ENCODE data around the gene TRMT10C. TPM values are rescaled to one million over a fixed set of nuclear protein-coding genes. Genes with fewer than 3 reads are reported as not detected.

TRMT10C gene
- total and polyA plus RNA-seq, 2 experiments from 2014 or later = 37.9 to 42.0 TPM

DNA sequence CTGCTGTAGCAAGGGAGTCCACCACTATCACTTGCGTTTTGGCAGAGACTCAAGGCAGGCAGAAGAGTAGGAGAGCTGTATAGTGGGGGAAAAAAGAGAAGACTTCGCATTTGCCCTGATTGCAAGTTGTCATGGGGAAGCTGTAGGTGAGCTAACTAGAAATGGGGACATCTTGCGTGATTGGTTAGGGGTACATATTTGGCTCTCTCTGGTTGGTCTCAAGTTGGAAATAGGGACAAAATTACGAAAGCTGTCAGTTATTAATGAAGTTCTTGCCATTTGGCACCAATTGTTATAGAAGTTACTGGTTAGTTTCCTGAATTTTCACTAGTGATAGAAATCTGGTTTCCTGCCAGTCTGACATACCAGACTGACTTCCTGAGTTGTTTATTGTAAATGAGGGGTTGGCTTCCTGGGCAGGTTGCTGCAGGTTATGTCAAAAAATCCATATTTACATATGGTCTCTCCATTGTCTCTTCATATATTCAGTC is 40.4 kb upstream of the TRMT10C start:
- H3K9me2 ChIP-seq (replicated peaks; ENCODE audit: insufficient read depth) = no peaks in the 10 kb centered on the region
- H3K9me3 ChIP-seq (ENCODE audit: low read depth) = no peaks in the 10 kb centered on the region
- no peak overlapping the region for H2AFZ ChIP-seq
- no peak overlapping the region for H3K27ac ChIP-seq
- H3K4me3 ChIP-seq = no peak overlapping the region
- 88% methylated on average over 4 of the region's 4 CpGs for whole genome bisulfite sequencing (ENCODE audit: low lambda C conversion rate, missing lambda C conversion rate)
- TF ChIP-seq, protein P1, sequence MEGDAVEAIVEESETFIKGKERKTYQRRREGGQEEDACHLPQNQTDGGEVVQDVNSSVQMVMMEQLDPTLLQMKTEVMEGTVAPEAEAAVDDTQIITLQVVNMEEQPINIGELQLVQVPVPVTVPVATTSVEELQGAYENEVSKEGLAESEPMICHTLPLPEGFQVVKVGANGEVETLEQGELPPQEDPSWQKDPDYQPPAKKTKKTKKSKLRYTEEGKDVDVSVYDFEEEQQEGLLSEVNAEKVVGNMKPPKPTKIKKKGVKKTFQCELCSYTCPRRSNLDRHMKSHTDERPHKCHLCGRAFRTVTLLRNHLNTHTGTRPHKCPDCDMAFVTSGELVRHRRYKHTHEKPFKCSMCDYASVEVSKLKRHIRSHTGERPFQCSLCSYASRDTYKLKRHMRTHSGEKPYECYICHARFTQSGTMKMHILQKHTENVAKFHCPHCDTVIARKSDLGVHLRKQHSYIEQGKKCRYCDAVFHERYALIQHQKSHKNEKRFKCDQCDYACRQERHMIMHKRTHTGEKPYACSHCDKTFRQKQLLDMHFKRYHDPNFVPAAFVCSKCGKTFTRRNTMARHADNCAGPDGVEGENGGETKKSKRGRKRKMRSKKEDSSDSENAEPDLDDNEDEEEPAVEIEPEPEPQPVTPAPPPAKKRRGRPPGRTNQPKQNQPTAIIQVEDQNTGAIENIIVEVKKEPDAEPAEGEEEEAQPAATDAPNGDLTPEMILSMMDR (IDR thresholded peaks at IDR 0.05; ENCODE audit: poor library complexity) = no peak
- no peak for TF ChIP-seq EZH2phosphoT487 (IDR thresholded peaks at IDR 0.05; ENCODE audit: low read depth, severe bottlenecking, unreplicated experiment)
- no peaks in the 10 kb centered on the region for H3K36me3 ChIP-seq (replicated peaks; ENCODE audit: insufficient read depth, low read depth)
- H3K27me3 ChIP-seq = no peaks in the 10 kb centered on the region
- peaks cover 6% of the 10 kb centered on the region for H3K4me1 ChIP-seq (ENCODE audit: insufficient read depth)
- no peak overlapping the region for H3K4me2 ChIP-seq
- H4K20me1 ChIP-seq (ENCODE audit: insufficient read depth, poor library complexity, severe bottlenecking) = no peaks in the 10 kb centered on the region
- no peaks in the 10 kb centered on the region for H3K79me2 ChIP-seq
- no peak for DNase-seq (ENCODE audit: low spot score)

DNA sequence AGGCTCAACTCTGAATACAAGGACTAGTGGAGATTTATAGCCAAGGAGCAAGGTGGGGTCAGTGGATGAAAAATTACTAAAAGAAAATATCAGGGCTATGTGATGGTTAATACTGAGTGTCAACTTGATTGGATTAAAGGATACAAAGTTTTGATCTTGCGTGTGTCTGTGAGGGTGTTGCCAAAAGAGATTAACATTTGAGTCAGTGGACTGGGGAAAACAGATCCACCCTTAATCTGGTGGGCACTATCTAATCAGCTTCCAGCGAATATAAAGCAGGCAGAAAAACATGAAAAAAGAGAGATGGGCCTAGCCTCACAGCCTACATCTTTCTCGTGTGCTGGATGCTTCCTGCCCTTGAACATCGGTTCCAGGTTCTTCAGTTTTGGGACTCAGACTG is 34.2 kb upstream of the TRMT10C start:
- Histone ChIP-seq H3K4me1 (ENCODE audit: insufficient read depth) (peaks cover 9% of the 10 kb centered on the region), H3K4me3 (no peak overlapping the region), H4K20me1 (ENCODE audit: insufficient read depth, poor library complexity, severe bottlenecking) (no peaks in the 10 kb centered on the region), H3K9me3 (ENCODE audit: low read depth) (no peaks in the 10 kb centered on the region), H2AFZ (no peak overlapping the region), H3K36me3 (replicated peaks; ENCODE audit: insufficient read depth, low read depth) (no peaks in the 10 kb centered on the region), H3K27me3 (no peaks in the 10 kb centered on the region), H3K27ac (no peak overlapping the region), H3K9me2 (replicated peaks; ENCODE audit: insufficient read depth) (no peaks in the 10 kb centered on the region), H3K79me2 (no peaks in the 10 kb centered on the region), H3K4me2 (no peak overlapping the region)
- WGBS (ENCODE audit: low lambda C conversion rate, missing lambda C conversion rate) = 58% methylated on average over 4 of the region's 4 CpGs
- DNase-seq (ENCODE audit: low spot score) = no peak
- TF ChIP-seq EZH2phosphoT487 (IDR thresholded peaks at IDR 0.05; ENCODE audit: low read depth, severe bottlenecking, unreplicated experiment) = no peak
- TF ChIP-seq EZH2 (IDR thresholded peaks at IDR 0.05; ENCODE audit: borderline replicate concordance) = no peak
- TF ChIP-seq, protein P1 (IDR thresholded peaks at IDR 0.05; ENCODE audit: poor library complexity) = no peak

DNA sequence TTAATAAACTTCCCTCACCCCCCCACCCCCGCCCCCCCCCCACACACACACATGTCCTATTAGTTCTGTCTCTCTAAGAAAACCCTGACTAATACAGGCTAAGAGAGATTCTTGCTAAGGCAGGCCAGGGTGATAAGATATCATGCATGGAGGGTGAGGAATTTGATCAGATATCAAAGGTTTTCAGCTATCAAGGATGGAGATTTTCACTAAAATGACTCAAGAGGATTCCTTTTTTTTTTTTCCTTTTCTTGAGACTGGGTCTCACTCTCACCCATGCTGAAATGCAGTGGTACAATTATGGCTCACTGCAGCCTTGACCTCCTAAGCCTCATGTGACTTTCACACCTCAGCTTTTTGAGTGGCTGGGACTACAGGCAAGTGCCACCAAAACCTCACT is 33.8 kb upstream of the TRMT10C start:
- H3K9me3 ChIP-seq (ENCODE audit: low read depth) = no peaks in the 10 kb centered on the region
- H4K20me1 ChIP-seq (ENCODE audit: insufficient read depth, poor library complexity, severe bottlenecking) = no peaks in the 10 kb centered on the region
- H3K4me3 ChIP-seq = no peak overlapping the region
- no peaks in the 10 kb centered on the region for H3K9me2 ChIP-seq (replicated peaks; ENCODE audit: insufficient read depth)
- peaks cover 13% of the 10 kb centered on the region for H3K4me1 ChIP-seq (ENCODE audit: insufficient read depth)
- H3K27ac ChIP-seq = no peak overlapping the region
- H3K36me3 ChIP-seq (replicated peaks; ENCODE audit: insufficient read depth, low read depth) = no peaks in the 10 kb centered on the region
- no peak for DNase-seq (ENCODE audit: low spot score)
- H2AFZ ChIP-seq = no peak overlapping the region
- WGBS (ENCODE audit: low lambda C conversion rate, missing lambda C conversion rate) = no CpG with 5 or more reads among the region's 1 CpG
- H3K79me2 ChIP-seq = no peaks in the 10 kb centered on the region
- H3K27me3 ChIP-seq = no peaks in the 10 kb centered on the region
- no peak overlapping the region for H3K4me2 ChIP-seq
- TF ChIP-seq EZH2 (IDR thresholded peaks at IDR 0.05; ENCODE audit: borderline replicate concordance) (no peak), EZH2phosphoT487 (IDR thresholded peaks at IDR 0.05; ENCODE audit: low read depth, severe bottlenecking, unreplicated experiment) (no peak)
- TF ChIP-seq, protein P1 (IDR thresholded peaks at IDR 0.05; ENCODE audit: poor library complexity) = no peak

Measured in hepatocyte (in vitro differentiated cells).